Smooth muscle cell (in vitro differentiated cells): ENCODE measurements around the gene GMEB1. TPM values are rescaled to one million over a fixed set of nuclear protein-coding genes. Genes with fewer than 3 reads are reported as not detected.

Experiments used
- DNase-seq: peaks from one replicate; lab custom pipeline; 2025; ENCODE audit not compliant: unreplicated experiment; lab: John Stamatoyannopoulos, UW
- H2AFZ ChIP-seq: fragments of 200-600 bp; sonication (generic); 2 replicates; pipeline ENCODE4 v1.6.0; 2016; ENCODE audit warnings: antibody characterized with exemption, low read depth, mild to moderate bottlenecking
- H3F3A ChIP-seq: fragments of 200-600 bp; sonication (generic); 2 replicates; pipeline ENCODE4 v1.6.0; 2017; ENCODE audit warnings: antibody characterized with exemption, low read depth
- H3K27ac ChIP-seq: fragments of 200-600 bp; sonication (generic); 2 replicates; pipeline ENCODE4 v1.5.1; 2016; ENCODE audit warnings: low read depth, mild to moderate bottlenecking
- H3K27me3 ChIP-seq: fragments of 200-600 bp; sonication (generic); 2 replicates; pipeline ENCODE4 v1.6.1; 2016; ENCODE audit warnings: low read depth, mild to moderate bottlenecking
- H3K36me3 ChIP-seq: fragments of 200-600 bp; sonication (generic); 2 replicates; pipeline ENCODE4 v1.5.1; 2016; ENCODE audit warnings: low read depth
- H3K4me1 ChIP-seq: fragments of 200-600 bp; sonication (generic); 2 replicates; pipeline ENCODE4 v1.5.1; 2016; ENCODE audit warnings: low read depth
- H3K4me2 ChIP-seq: fragments of 200-600 bp; sonication (generic); 2 replicates; pipeline ENCODE4 v1.6.0; 2016; ENCODE audit warnings: mild to moderate bottlenecking
- H3K4me3 ChIP-seq: fragments of 200-600 bp; sonication (generic); 2 replicates; pipeline ENCODE4 v1.5.1; 2016; ENCODE audit warnings: mild to moderate bottlenecking
- H3K79me2 ChIP-seq: fragments of 200-600 bp; sonication (generic); 2 replicates; pipeline ENCODE4 v1.6.0; 2016; ENCODE audit warnings: low read depth, mild to moderate bottlenecking
- H3K9ac ChIP-seq: fragments of 200-600 bp; sonication (generic); 2 replicates; pipeline ENCODE4 v1.6.0; 2016; ENCODE audit warnings: low read depth
- H3K9me3 ChIP-seq: fragments of 200-600 bp; sonication (generic); replicated peaks from 2 replicates; pipeline ENCODE4 v1.5.1; 2016; ENCODE audit warnings: low read depth
- H4K20me1 ChIP-seq: fragments of 200-600 bp; sonication (generic); 2 replicates; pipeline ENCODE4 v1.6.0; 2016; ENCODE audit warnings: low read depth
- WGBS: methylation state at CpG from one replicate; pipeline ENCODE4 v1.1.7; 2016; ENCODE audit warnings: low lambda C conversion rate; 5-methylcytosine and 5-hydroxymethylcytosine counted together
- polyA plus RNA-seq: library from polyadenylated mRNA; unstranded; fragments of >200 nt; fragmentation: Nextera tagmentation; extraction: Ambion mirVana; gene quantifications from 2 replicates; pipeline ENCODE4 v1.2.1, GENCODE V29; 2016
- total RNA-seq: library from RNA; depleted of rRNA; stranded (reverse); fragments of >200 nt; gene quantifications from 2 replicates; pipeline ENCODE4 v1.2.3, GENCODE V29; 2014
- TF ChIP-seq, protein P1 (sequence below): fragments of 200-600 bp; sonication (generic); IDR thresholded peaks from 2 replicates; pipeline ENCODE4 v1.5.1; 2017; ENCODE audit warnings: borderline replicate concordance, mild to moderate bottlenecking, antibody characterized with exemption; ENCODE audit not compliant: insufficient read depth, poor library complexity, severe bottlenecking

Gene GMEB1
- total and polyA plus RNA-seq, 2 experiments from 2014 or later = 13.0 to 16.3 TPM

DNA sequence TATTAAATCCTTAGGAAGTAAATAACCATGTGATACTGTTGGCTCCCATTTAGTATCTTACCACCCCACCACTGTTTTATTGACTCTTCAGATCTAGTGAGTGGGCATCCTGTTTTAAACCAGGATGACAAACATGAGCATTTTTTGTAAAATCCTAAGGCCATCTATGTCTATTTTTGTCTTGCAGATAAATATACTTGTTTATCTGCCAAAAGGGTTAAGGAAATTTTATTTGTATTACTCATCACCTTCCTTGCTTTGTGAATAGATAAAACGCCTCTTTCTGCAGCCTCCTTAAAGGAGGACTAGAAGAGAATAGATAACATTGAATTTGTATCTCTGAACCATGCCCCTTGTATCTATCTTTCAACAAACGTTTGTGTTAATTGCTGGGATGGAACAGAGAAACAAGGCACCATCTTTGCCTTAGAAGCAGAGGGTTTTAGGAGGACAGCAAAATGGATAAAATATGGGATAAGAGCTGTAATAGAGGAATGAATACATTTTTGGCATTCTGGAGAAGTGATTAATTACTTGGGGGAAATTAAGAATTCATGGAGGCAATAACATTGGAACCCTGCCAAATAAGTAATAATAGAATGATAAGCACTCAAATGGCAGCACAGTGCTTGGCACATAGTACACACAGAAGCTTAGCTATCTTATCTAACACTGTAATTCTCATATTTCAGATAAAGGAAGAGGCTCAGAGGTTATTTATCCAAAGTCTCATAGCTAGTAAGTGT lies 82.9 kb downstream of the GMEB1 start:
- Histone ChIP-seq H3K4me2 (peak overlapping the region; percentile 66), H2AFZ (no peak overlapping the region), H4K20me1 (peaks cover 100% of the 10 kb centered on the region), H3F3A (peaks cover 25% of the 10 kb centered on the region), H3K9me3 (no peaks in the 10 kb centered on the region), H3K36me3 (no peaks in the 10 kb centered on the region), H3K9ac (no peak overlapping the region), H3K79me2 (peaks cover 97% of the 10 kb centered on the region), H3K4me3 (no peak overlapping the region), H3K27me3 (no peaks in the 10 kb centered on the region), H3K4me1 (peaks cover 21% of the 10 kb centered on the region), H3K27ac (peak overlapping the region; percentile 83)
- WGBS = 5% methylated on average over 2 of the region's 2 CpGs
- TF ChIP-seq, protein P1, sequence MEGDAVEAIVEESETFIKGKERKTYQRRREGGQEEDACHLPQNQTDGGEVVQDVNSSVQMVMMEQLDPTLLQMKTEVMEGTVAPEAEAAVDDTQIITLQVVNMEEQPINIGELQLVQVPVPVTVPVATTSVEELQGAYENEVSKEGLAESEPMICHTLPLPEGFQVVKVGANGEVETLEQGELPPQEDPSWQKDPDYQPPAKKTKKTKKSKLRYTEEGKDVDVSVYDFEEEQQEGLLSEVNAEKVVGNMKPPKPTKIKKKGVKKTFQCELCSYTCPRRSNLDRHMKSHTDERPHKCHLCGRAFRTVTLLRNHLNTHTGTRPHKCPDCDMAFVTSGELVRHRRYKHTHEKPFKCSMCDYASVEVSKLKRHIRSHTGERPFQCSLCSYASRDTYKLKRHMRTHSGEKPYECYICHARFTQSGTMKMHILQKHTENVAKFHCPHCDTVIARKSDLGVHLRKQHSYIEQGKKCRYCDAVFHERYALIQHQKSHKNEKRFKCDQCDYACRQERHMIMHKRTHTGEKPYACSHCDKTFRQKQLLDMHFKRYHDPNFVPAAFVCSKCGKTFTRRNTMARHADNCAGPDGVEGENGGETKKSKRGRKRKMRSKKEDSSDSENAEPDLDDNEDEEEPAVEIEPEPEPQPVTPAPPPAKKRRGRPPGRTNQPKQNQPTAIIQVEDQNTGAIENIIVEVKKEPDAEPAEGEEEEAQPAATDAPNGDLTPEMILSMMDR = no peak
- DNase-seq = no peak

DNA sequence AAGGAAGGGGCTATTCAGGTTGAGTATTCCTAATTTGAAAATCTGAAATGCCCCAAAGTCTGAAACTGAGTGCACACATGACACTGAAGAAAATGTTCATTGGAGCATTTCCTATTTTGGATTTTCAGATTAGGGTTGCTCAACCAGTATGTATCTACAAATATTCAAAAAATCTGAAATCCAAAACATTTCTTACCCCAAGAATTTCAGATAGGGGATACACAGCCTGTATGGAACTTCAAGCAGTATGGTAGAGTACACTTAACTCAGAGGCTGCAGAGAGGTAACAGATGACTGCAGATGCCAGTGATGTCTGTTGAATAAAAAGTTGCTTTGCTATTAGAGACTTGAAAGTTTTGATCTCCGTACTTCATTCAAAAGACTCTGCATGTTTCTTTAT lies 87.1 kb downstream of the GMEB1 start:
- no peaks in the 10 kb centered on the region for H3K27me3 ChIP-seq
- no peaks in the 10 kb centered on the region for H3K9me3 ChIP-seq
- peaks cover 97% of the 10 kb centered on the region for H3K79me2 ChIP-seq
- peaks cover 12% of the 10 kb centered on the region for H3K4me1 ChIP-seq
- H4K20me1 ChIP-seq = peaks cover 100% of the 10 kb centered on the region
- TF ChIP-seq, protein P1 = no peak
- H3K4me3 ChIP-seq = no peak overlapping the region
- H2AFZ ChIP-seq = no peak overlapping the region
- no peaks in the 10 kb centered on the region for H3F3A ChIP-seq
- peaks cover 3% of the 10 kb centered on the region for H3K36me3 ChIP-seq
- no peak overlapping the region for H3K9ac ChIP-seq
- no peak overlapping the region for H3K4me2 ChIP-seq
- 92% methylated on average over 1 of the region's 1 CpG for WGBS
- no peak overlapping the region for H3K27ac ChIP-seq
- DNase-seq = no peak

GRCh38 chr1:28756846-28757245 lies 88.3 kb downstream of the GMEB1 start:
- WGBS = 78% methylated on average over 5 of the region's 5 CpGs
- Histone ChIP-seq H3K9ac (no peak overlapping the region), H3K27me3 (no peaks in the 10 kb centered on the region), H4K20me1 (peaks cover 100% of the 10 kb centered on the region), H3K4me2 (no peak overlapping the region), H2AFZ (no peak overlapping the region), H3K4me3 (no peak overlapping the region), H3K27ac (no peak overlapping the region), H3K36me3 (peaks cover 3% of the 10 kb centered on the region), H3F3A (no peaks in the 10 kb centered on the region), H3K4me1 (peaks cover 4% of the 10 kb centered on the region), H3K9me3 (no peaks in the 10 kb centered on the region), H3K79me2 (peaks cover 100% of the 10 kb centered on the region)
- TF ChIP-seq, protein P1 = no peak
- DNase-seq = no peak

DNA sequence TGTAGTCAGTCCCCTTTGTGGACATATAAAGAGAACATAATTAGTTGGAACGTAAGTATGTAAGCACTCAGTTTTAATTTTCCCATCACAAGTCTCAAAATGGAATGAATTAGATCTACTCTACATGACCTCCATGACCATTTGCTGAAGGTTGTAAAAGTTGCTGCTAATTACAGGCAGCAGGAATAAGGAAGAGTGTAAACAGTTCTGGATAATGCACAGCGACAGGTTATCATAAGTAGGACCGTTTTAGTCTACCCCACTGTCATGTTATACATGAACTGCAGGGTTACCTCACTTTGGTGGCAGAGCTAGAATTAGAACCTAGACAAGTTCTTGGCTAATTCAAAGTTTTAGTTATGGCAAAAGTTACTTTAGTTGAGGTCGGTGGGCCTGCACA lies 89.8 kb downstream of the GMEB1 start:
- 92% methylated on average over 4 of the region's 4 CpGs for WGBS
- H3F3A ChIP-seq = no peaks in the 10 kb centered on the region
- DNase-seq = no peak
- H3K27me3 ChIP-seq = no peaks in the 10 kb centered on the region
- H3K36me3 ChIP-seq = peaks cover 3% of the 10 kb centered on the region
- no peak overlapping the region for H3K4me2 ChIP-seq
- no peak overlapping the region for H3K4me3 ChIP-seq
- peaks cover 100% of the 10 kb centered on the region for H3K79me2 ChIP-seq
- no peak overlapping the region for H3K9ac ChIP-seq
- TF ChIP-seq, protein P1 = no peak
- H3K4me1 ChIP-seq = peaks cover 4% of the 10 kb centered on the region
- peaks cover 100% of the 10 kb centered on the region for H4K20me1 ChIP-seq
- H2AFZ ChIP-seq = no peak overlapping the region
- no peak overlapping the region for H3K27ac ChIP-seq
- H3K9me3 ChIP-seq = no peaks in the 10 kb centered on the region
